ENCODE measurements around the gene CRYBA2.

The CRYBA2 gene, protein sequence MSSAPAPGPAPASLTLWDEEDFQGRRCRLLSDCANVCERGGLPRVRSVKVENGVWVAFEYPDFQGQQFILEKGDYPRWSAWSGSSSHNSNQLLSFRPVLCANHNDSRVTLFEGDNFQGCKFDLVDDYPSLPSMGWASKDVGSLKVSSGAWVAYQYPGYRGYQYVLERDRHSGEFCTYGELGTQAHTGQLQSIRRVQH

DNA sequence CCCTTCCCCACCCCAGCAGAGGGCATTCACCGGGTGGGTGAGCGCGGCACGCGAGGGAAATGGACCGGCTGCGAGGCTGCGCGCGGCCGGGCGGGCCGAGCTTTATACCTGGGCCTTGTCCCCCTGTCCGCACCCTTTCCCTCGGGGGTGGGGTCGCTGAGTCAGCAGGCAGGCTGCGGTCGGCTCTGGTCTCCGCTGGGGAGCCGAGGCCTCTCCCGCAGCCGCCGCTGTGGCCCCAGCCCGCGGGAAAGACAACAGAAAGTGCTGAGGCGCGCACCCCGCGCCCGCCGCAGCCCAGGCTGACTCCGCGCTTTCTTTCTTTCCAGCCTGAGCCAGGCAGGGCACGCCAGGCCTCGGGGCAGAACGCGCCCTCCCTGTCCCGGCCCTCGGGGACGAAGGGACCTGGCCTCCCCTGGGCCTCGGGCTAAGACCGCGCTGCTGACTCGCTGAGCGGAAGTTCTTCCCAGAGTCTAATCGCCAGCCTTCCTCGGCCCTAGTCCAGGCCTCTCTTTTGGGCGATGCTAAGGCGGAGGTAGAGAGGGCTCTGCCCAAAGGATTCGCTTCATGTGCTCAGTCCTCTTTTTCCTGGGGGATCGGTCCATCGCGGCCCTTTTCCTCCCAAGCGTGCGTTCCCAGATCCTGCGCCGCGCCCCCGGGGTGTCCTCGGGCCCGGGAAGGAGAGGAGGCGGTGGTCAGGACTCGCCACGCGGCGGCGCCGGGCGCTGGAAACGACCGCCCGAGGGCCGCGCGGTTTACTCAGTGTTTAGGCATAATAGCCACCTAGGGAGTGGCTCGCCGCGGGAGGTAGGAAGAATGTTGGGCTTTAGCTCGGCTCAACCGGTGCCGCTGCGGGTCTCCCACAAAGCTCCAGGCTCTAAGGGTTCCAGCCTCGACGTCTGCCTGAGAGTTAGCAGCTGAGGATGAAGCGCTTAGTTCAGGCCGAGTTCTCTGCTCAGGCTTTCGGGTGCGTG, at the start of gene CRYBA2:
Gene CRYBA2 (minus strand): TSS at position 78 of the 971 bp plus-strand sequence. CDS start 246 bp downstream, outside the sequence.
- no peak for DNase-seq (ENCODE audit: low read depth)

DNA sequence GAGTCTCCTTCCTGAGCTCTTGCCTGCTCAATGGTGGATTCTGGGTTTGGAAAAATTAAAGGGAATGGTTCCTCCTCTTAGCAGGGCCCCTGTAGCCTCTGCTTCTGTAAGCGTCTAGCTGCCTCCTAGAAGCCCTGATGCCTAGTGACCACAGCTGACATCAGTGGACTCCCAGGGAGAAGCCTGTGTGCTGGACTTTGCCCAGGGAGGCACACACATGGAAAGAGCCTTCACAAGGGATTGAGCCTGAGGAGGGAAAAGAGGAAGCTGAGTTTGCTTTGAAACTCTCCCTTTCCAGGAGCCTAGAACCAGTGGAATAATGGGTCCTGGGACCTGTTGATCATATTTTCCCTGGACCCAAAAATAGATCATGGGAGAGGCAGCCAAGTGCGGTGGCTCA, 49.5 kb upstream of the CRYBA2 start:
- no peak for DNase-seq (ENCODE audit: low read depth)

DNA sequence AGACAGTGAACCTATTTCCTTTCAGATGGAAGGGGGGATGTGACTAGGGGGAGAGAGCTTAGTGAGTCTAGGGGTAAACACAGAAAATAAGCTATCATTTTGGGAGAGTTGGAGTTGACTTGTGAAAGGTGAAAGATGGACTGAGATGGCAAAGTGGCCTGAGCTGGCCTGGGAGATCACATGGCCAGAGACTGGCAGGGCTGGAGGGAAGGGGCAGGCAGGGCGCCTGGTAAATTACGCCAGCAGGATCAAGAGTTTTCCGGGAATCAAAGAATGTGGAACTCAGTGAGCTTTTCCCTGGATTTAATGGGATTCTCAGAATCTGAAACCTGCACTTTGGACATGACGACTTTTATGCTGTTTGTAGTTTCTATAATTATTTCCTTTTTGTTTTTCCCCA, 48.9 kb upstream of the CRYBA2 start:
- DNase-seq (ENCODE audit: low read depth), result no peak

DNA sequence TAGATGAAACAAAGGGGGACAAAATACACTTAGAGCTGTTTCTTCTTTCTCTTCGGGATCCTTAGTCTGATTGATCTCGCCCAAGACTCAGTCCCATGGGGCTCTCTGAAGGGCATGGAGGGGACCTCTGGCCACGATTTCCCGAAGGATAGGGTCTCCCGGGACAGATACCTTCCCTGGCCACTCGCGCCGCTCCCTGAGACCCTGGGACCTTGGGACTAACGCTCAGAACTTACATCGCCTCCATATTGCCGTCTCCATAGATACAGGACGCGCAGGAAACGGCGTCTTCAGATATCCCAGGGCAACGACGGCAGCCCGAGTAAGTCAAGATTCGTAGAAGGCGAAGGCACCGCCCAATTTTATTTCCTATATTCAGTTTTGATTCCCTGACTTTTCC, 48.0 kb upstream of the CRYBA2 start, which contains the start of gene CFAP65:
Gene CFAP65 (minus strand): TSS at position 265 of the 400 bp plus-strand sequence. CDS start 2,468 bp downstream, outside the sequence.
- DNase-seq (ENCODE audit: low read depth), result no peak

DNA sequence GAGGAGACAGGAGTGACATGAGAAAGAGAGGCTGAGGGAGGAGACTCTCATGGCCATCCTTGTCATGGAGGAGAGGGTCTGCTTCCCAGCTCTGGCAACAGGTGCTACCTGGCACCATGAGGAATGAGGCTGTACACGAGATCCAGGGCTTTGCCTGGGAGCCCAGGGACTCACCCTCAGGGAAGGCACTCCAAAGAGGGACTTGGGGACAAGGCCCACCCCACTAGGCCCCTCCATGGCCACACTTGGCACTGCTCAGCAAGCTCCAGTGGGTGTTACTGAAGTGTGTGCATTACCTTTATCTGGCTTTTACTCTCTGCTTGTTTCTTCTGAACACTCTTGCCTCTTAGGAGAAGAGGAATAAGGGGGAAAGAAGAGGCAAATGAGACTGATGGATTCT, 45.4 kb upstream of the CRYBA2 start:
- no peak for DNase-seq (ENCODE audit: low read depth)

DNA sequence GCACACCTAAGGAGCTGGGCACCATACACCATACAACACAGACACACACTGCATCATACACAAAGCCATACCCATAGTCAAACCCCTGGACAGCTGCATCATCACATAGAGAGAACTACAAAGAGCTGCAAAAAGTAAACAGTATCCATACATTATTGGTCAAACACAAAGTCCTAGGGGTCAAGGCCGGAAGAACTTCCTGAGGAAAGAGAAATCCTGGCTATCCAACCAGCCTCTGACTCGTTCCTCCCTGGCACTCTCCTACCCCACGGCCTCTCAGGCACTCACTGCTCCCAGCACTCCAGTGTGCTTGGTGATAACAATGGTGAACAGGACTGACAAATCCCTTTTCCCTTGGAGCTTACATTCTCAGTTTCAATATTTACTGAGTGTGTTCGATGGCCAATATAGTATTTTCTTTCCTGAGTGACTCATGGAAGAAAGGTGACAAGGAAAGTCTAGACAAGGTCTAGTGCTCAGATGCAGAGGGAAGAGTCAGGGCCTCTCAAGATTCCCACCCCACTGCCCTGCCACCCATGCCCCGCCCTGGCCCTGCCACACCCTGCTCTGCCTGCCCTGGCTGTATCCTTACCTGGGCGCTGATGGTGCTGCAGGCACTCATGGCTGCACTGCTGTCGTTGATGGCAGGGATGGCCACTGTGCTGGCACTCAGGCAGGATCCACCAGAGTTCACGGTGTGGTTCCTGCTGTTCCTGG, 44.7 kb upstream of the CRYBA2 start:
- DNase-seq (ENCODE audit: low read depth), result no peak

DNA sequence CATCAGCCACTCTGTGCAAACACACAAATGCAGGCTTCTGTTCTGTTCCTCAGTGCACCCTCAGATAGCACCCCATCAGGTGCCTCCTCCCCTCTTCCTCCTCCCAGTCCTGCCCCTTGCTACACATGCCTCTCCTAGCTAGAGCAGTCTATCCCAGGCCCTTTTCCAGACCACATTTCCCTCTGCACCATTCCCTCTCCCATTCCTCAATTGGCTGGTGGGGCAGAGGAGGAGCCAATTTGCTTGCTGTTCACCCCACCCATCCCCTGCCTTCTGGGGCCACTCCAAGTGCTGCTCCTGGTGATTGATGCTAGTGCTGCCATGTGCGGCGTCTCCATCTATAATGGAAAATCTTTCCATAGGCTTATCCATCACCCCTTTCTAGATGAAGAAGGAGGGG, 42.7 kb upstream of the CRYBA2 start:
- DNase-seq (ENCODE audit: low read depth), result no peak

DNA sequence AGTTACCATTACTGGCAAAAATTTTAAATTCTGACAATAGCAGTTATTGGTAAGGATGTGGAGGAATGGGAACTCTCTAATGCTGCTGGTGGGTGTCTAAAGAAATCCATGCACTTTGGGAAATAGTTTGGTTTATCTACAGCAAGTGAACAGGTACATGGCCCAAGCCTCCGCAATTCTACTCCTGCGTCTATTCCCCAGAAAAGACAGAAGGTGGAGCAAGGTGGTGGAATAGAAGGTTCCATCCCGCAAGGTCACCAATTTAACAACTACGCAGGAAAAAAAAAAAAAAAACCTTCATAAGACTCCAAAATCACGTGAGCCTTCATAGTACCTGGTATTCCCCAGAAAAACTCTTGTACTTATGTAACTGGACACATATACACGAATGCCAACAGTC, 41.6 kb upstream of the CRYBA2 start:
- no peak for DNase-seq (ENCODE audit: low read depth)

DNA sequence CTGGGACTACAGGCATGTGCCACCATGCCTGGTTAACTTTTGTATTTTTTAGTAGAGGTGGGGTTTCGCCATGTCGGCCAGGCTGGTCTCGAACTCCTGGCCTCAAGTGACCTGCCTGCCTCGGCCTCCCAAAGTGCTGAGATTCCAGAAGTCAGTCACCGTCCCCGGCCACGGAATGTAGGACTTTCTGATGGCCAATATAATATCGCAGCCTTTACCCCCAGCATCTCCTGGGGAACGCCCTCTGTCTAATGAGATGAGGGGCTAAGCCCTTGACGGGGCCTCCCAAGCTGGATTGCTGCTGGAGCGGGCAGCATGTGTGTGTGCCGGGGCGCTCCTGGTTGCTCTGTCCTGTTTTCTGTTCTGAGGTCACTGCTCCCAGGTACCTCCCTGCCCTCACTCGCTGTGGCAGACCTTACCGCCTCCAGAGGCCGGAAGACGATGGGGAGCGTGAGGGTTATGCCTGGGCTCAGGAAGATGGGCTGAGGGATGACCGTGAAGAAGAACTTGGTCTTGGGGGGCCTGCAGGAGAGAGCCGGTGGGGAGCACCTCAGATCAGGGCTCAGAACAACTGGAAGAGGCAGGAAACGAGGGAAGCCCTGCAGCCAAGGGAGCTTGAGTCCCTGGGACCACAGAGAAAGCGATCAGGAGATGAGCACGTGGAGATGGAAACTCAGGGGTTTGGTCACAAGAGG, 39.0 kb upstream of the CRYBA2 start:
- no peak for DNase-seq (ENCODE audit: low read depth)

DNA sequence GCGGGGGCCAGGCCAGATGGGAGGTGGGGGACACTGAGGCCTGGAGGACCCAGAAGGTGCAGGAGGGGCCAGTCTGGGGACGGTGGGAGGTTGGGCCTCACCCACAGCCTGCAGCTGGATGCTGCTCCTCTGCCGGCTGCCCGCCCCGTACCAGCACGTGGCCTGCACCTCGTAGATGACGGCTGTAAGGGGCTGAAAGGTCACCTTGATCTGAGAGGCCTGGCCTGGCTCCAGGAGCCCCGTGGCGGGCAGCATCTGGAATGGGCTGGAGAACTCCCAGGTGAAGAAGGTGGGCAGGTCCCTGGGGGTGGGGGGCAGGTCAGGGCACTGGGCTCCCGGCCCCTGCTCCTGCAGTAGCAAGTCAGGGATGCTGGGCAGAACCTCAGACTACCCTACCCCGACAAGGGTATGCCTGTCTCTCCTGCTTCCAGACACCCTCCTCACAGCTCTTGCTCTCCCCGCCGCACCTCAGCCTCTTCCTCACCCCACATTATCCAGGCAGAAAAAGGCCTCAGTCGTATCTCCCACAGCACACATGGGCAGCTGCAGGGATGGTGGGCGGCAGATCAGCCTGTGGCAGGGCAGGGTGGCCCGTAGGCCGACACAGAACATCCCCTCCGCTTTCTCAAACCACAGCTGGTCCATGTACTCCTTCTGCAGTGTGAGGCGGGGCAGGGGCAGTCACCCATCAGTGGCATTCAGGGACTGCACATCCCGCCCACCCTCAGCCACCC, 38.0 kb upstream of the CRYBA2 start:
- no peak for DNase-seq (ENCODE audit: low read depth)

DNA sequence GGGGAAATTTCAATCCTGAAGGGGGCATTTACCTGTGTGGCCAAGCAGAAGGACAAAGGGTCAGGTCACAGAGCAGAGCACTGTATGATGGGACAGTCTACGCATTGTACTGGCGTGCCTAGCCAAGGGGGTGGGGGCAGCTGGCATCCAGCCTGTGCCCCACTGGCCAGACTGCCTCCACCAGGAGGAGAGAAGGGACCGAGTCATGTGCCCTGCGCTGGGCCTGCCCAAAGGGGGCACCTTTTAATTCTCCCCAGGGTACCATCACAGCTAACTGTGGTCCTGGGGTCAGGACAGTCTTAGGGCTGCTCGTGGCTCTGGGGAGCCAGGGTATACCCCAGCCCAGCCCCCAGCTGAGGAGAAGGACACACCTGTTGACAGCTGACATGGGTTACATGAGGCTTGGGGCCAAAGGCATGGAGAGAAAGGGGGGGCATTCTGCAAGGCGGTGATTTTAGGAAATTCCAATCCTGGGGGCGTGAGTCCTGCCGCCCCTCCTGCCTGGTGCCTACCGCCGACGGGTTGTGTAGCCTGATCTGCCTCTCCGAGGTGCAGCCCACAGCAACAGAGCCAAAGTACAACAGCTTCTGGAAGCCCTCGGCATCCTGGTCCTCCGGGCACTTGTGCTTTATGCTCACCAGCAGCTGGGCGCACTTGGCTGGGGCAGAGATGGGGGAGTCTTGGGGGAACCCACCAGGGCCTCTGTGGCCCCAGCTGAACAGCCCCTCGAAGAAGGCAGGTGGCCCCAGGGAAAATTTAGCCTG, 37.1 kb upstream of the CRYBA2 start:
- no peak for DNase-seq (ENCODE audit: low read depth)

DNA sequence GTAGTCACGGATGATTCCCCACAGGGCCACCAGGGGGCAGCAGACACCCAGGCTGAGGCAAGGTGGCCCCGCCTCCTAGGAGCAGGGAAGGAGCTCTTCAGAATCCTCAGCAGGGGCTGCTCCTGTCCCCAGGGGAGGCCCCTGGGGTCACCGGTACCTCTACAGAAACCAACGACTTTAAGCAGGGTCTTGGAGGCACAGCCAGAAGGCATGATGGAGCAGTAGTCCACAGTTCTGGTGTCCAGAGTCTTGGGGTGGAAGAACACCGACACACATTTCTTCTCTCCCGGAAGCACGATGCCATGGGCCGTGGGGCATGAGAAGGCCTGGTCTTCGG, 36.6 kb upstream of the CRYBA2 start:
- DNase-seq (ENCODE audit: low read depth), result peak; percentile 57

DNA sequence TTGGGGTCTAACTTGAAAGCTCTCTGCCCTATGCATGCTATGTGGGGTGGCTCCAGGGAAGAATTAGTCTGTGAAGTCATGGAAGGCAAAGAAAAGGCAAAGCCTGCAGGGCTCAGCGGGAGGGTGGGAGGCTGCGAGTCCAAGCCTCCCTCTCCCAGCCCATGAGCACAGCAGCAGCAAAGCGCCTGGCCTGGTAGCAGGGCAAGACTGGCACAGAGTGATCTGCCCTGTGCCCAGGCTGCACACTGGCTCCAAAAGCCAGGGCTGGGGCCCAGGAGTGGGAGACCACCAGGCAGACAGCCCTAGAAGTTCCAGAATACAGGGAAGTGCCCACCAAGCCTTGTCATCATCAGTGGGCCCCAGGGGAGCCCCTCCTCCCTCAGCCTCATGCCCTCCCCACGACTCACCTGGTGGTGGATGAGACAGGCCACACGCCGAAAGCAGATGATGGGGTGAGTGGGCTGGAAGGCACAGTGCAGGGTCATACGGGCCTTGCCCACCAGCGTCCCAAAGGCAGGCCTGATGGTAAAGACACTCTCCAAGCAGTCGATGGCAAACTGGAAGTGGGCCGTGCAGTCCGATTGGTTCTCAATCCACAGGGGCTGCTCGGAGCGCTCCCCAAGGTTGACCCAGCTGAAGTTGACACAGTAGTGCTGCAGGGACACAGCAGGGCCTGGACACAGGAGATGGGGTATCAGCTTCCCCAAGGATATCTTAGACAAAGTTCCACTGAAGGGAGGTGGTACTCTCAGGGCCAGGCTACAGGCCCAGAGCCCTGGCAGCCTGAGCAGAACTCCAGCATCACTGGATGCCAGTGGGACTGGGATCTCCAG, 36.0 kb upstream of the CRYBA2 start:
- DNase-seq (ENCODE audit: low read depth), result no peak

DNA sequence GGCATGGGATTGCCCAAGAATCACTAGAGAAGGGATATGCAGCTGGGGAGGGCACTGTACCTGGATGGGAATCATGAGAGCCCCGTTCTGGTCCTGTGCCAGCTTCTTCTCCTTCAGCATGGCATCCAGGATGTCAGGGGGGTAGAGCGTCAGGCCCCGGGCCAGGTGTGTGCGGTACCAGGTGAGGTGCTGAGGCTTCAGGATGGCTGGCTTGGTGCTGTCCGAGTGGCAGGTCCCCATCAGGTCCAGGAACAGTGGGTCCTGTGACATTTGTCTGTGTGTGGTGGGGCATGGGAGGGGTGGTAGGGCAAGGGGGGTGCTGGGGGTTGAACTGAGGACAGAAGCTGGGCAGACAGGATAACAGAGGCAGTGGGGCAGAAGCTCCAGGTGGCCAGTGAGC, 34.9 kb upstream of the CRYBA2 start:
- no peak for DNase-seq (ENCODE audit: low read depth)

DNA sequence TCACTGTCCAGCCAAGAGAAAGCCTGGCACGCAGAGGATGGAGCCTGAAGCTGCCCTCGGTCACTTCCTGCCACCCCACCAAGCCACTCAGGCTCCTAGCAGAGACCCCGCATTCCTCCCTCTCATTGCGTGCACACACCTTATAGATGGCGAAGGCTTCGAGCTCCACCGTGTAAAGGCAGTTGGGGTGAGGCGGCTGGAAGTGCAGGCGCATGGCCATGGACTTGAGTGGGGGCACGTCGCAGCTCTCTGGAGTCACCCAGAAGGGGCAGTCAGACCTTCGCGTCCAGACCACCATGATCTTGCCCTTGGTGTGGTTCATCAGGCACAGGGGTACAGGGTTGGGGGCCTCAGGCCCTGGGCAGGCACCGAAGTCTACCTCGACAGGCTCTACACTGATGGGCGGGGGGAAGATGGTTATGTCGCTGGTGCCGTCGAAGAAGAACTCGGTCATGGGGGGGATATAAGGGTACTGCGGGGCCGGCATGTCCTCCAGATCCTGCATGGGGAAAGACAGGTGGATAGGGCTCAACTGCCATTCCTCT, 34.4 kb upstream of the CRYBA2 start:
- DNase-seq (ENCODE audit: low read depth), result no peak

DNA sequence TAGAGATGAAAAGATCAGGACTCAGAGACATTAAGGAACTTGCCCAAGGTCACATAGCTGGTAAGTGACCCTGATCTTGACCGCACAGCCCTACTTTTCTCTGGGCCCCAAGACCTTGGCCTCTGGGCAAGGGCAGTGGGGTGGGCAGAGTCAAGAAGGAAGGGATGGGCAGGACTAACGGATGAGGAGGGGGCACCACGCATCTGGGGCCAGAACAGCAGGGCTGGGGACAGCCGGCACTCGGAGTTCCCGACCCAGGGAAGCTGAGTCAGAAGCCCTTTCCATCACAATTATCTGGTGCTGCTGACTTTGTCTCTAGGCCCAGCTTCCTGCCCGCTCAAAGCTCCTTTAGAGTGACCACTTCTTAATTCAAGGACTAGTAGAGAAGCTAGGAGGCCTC, 33.7 kb upstream of the CRYBA2 start:
- DNase-seq (ENCODE audit: low read depth), result no peak

DNA sequence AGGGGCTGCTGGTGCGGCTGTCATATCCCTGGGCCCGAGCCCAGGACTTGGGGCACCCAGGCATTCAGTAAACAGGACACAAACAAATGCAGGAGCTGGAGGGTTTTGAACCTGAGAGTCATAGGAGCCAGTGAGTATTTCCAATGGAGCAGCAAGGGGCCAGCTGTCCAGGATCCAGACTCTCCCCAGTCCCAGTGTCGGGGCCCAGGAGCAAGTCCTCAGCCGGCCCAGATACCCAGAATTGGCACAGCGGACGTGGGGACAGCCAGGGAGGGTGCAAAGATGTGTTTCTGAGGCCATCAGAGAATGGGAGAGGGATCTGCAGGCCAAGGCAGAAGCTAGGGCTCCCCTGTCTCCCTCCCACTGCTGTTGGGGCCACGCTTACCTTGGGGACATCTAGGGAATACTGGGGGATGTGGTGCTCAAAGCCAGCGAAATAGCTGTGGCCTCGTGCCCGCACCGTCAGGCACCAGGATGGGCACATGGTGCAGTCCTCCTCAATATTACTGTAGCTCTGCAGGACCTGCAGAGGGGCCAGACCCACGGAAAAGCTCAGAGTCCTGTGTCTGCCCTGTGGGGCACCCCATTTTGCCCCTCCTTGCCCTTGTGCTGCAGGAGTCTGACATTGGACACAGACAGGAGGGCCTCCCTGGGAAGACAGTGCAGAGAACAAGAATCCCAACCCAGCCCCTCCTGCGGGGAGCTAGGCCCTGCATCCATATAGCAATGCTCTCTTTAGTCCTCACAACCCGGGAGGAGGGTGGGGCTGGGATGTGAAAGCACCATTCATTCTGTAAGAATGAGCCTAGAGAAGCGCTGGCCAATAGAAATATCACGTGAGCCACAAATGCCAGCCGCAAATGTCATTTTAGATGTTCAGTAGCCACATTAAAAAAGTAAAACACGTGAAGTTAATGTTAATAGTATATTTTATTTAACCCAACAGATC, 32.7 kb upstream of the CRYBA2 start:
- no peak for DNase-seq (ENCODE audit: low read depth)

DNA sequence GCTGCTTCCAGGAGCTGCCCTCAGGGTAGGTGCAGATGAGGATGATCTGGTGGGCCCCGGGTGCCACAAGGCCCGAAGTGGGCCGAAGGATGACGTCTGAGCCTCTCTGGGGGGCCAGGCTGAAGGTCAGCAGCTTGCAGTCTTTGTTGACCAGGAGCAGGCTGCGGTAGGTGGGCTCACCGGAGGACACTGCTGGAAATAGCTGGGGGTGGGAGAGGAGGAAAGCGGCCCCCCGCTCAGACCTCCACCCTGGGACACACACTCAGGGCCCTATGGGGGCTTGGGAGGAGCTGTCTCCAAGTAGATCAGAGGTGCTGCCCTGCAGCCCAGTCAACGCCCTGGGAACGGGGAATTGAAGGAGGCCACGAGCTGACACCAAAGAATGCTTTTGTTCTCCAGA, 30.8 kb upstream of the CRYBA2 start:
- DNase-seq (ENCODE audit: low read depth), result no peak

All from activated gamma-delta T cell treated with anti-CD3 and anti-CD28 coated beads, Interleukin-2, amount 50 U/mL, for 16 hours (primary cell).